H1 (cell line): ENCODE data around the gene HMCN1. TPM values are rescaled to one million over a fixed set of nuclear protein-coding genes. Genes with fewer than 3 reads are reported as not detected.

Source experiments
- CTCF ChIA-PET: fragments of 300-600 bp; sonication (Branson Sonifier 250); formaldehyde crosslinking; loops from one replicate; lab custom pipeline; 2021; ENCODE audit not compliant: partially characterized antibody; lab: Charles Lee
- POLR2A ChIA-PET: fragments of 300-600 bp; sonication (Branson Sonifier 250); formaldehyde crosslinking; loops from one replicate; lab custom pipeline; 2021; ENCODE audit warnings: inconsistent platforms; ENCODE audit not compliant: partially characterized antibody; lab: Charles Lee
- DNase-seq, 2 experiments: peaks; one replicate each; pipeline versions ENCODE4 v3.0.0 to v3.0.0-alpha.2; 2010 to 2022; ENCODE audit warnings: low spot score in 2 of 2, low read depth in 1 of 2, mixed read lengths in 1 of 2
- FAIRE-seq: peaks from 2 replicates; lab custom pipeline; 2011; peaks lifted over from hg19 to GRCh38; lab: Jason Lieb, UNC
- H2AFZ ChIP-seq: 2 replicates; pipeline ENCODE4 v1.8.1; 2012; ENCODE audit warnings: low read length, inconsistent platforms
- H2AK5ac ChIP-seq: 2 replicates; pipeline ENCODE4 v1.6.1; 2013; ENCODE audit warnings: low read depth, low read length
- H2BK120ac ChIP-seq: replicated peaks from 2 replicates; pipeline ENCODE3; 2013; ENCODE audit warnings: low read depth, low read length, inconsistent platforms
- H2BK12ac ChIP-seq: 2 replicates; pipeline ENCODE4 v1.6.1; 2013; ENCODE audit warnings: low read depth, low read length
- H2BK15ac ChIP-seq: 2 replicates; pipeline ENCODE4 v1.6.1; 2013; ENCODE audit warnings: low read length
- H2BK20ac ChIP-seq: 2 replicates; pipeline ENCODE4 v1.6.1; 2013; ENCODE audit warnings: low read length
- H2BK5ac ChIP-seq: 2 replicates; pipeline ENCODE4 v1.6.1; 2013; ENCODE audit warnings: low read depth, low read length
- H3K14ac ChIP-seq: 2 replicates; pipeline ENCODE4 v1.6.1; 2013; ENCODE audit warnings: inconsistent platforms; ENCODE audit not compliant: insufficient read length
- H3K18ac ChIP-seq: 2 replicates; pipeline ENCODE4 v1.6.1; 2013; ENCODE audit warnings: low read length; ENCODE audit errors: extremely low read depth
- H3K23ac ChIP-seq: 2 replicates; pipeline ENCODE4 v1.6.1; 2013; ENCODE audit warnings: inconsistent platforms; ENCODE audit not compliant: insufficient read length
- H3K23me2 ChIP-seq: 2 replicates; pipeline ENCODE4 v1.6.1; 2013; ENCODE audit warnings: low read depth, low read length
- H3K27ac ChIP-seq: 2 replicates; pipeline ENCODE4 v1.6.1; 2011; ENCODE audit warnings: low read depth, low read length, inconsistent platforms
- H3K27me3 ChIP-seq, 4 experiments: replicated peaks in 1 of 4; 1 replicate in 1 of 4; 2 replicates in 3 of 4; pipeline versions ENCODE4 v1.6.1 to v1.8.1; 2011 to 2013; ENCODE audit warnings: low read length in 3 of 4, mild to moderate bottlenecking in 3 of 4, inconsistent platforms in 2 of 4, mixed read lengths in 2 of 4, moderate library complexity in 1 of 4; ENCODE audit not compliant: control insufficient read depth in 3 of 4, insufficient read depth in 3 of 4; ENCODE audit errors: extremely low read depth in 1 of 4
- H3K36me3 ChIP-seq, 4 experiments: 2 replicates each; pipeline versions ENCODE4 v1.6.1 to v1.8.1; 2011 to 2013; ENCODE audit warnings: mild to moderate bottlenecking in 4 of 4, low read length in 3 of 4, moderate library complexity in 2 of 4, control low read depth in 1 of 4, inconsistent platforms in 1 of 4; ENCODE audit not compliant: insufficient read depth in 4 of 4, control insufficient read depth in 2 of 4
- H3K4ac ChIP-seq: replicated peaks from 2 replicates; pipeline ENCODE3; 2013; ENCODE audit warnings: low read length, low read depth, mixed read lengths, inconsistent platforms; ENCODE audit not compliant: insufficient read length
- H3K4me1 ChIP-seq, 4 experiments: replicated peaks in 1 of 4; 1 replicate in 1 of 4; 2 replicates in 3 of 4; pipeline versions ENCODE4 v1.6.1 to v1.8.1; 2011 to 2013; ENCODE audit warnings: low read length in 3 of 4, inconsistent platforms in 2 of 4, mixed read lengths in 1 of 4; ENCODE audit not compliant: insufficient read depth in 4 of 4, control insufficient read depth in 3 of 4
- H3K4me2 ChIP-seq, 2 experiments: 2 replicates each; pipeline versions ENCODE4 v1.6.1 to v1.8.1; 2011 to 2013; ENCODE audit warnings: low read depth in 2 of 2, low read length in 2 of 2, control low read depth in 1 of 2, inconsistent platforms in 1 of 2, mild to moderate bottlenecking in 1 of 2; ENCODE audit not compliant: insufficient read depth in 1 of 2
- H3K4me3 ChIP-seq, 4 experiments: fragments of 200-600, 300-600 bp in 1 of 4; sonication (generic), shearing (Covaris generic), sonication (Bioruptor Twin) in 1 of 4; 2 replicates each; pipeline versions ENCODE4 v1.5.1 to v1.8.1; 2011 to 2016; ENCODE audit warnings: low read length in 4 of 4, low read depth in 3 of 4, control low read depth in 2 of 4, inconsistent platforms in 2 of 4, mild to moderate bottlenecking in 2 of 4, mixed read lengths in 1 of 4, moderate library complexity in 1 of 4; ENCODE audit not compliant: insufficient read depth in 2 of 4; ENCODE audit errors: extremely low read depth in 1 of 4
- H3K56ac ChIP-seq: replicated peaks from 2 replicates; pipeline ENCODE3; 2013; ENCODE audit warnings: low read depth, mild to moderate bottlenecking, mixed read lengths, low read length, inconsistent platforms; ENCODE audit not compliant: insufficient read length
- H3K79me1 ChIP-seq: 2 replicates; pipeline ENCODE4 v1.6.1; 2013; ENCODE audit warnings: low read depth, low read length, control low read depth
- H3K79me2 ChIP-seq, 2 experiments: 2 replicates each; pipeline versions ENCODE4 v1.6.1 to v1.8.1; 2012 to 2013; ENCODE audit warnings: low read length in 2 of 2, mild to moderate bottlenecking in 2 of 2, inconsistent platforms in 1 of 2; ENCODE audit not compliant: insufficient read depth in 2 of 2, control insufficient read depth in 1 of 2
- H3K9ac ChIP-seq, 4 experiments: replicated peaks in 1 of 4; 1 replicate in 1 of 4; 2 replicates in 3 of 4; pipeline versions ENCODE4 v1.6.1 to v1.8.1; 2011 to 2013; ENCODE audit warnings: low read depth in 3 of 4, low read length in 3 of 4, control low read depth in 2 of 4, mild to moderate bottlenecking in 2 of 4, moderate library complexity in 2 of 4, inconsistent platforms in 1 of 4; ENCODE audit errors: extremely low read depth in 1 of 4
- H3K9me3 ChIP-seq, 2 experiments: 2 replicates each; pipeline versions ENCODE4 v1.6.1 to v1.8.1; 2012 to 2013; ENCODE audit warnings: mild to moderate bottlenecking in 2 of 2, moderate library complexity in 2 of 2, control low read depth in 1 of 2, inconsistent platforms in 1 of 2, low read depth in 1 of 2, low read length in 1 of 2, mixed read lengths in 1 of 2; ENCODE audit not compliant: insufficient read depth in 2 of 2
- H4K20me1 ChIP-seq, 2 experiments: replicated peaks in 1 of 2; 2 replicates each; pipeline versions ENCODE3 to v1.8.1; 2011 to 2013; ENCODE audit warnings: inconsistent platforms in 2 of 2, low read length in 2 of 2, mild to moderate bottlenecking in 1 of 2; ENCODE audit not compliant: insufficient read depth in 2 of 2, control insufficient read depth in 1 of 2
- H4K5ac ChIP-seq: 2 replicates; pipeline ENCODE4 v1.6.1; 2013; ENCODE audit warnings: low read length, low read depth, mixed read lengths, inconsistent platforms; ENCODE audit not compliant: insufficient read length
- H4K8ac ChIP-seq: 2 replicates; pipeline ENCODE4 v1.8.0; 2013; ENCODE audit warnings: mild to moderate bottlenecking, moderate library complexity, low read length, inconsistent platforms; ENCODE audit not compliant: insufficient read depth; ENCODE audit errors: extremely low read depth
- H4K91ac ChIP-seq: replicated peaks from 2 replicates; pipeline ENCODE3; 2013; ENCODE audit warnings: low read length, mixed read lengths, inconsistent platforms; ENCODE audit not compliant: insufficient read length
- JUN ChIP-seq: IDR thresholded peaks from 2 replicates; pipeline ENCODE4 v1.6.1; 2011; ENCODE audit warnings: low read depth, mild to moderate bottlenecking, improper control_type of control experiment, low read length
- JUND ChIP-seq: IDR thresholded peaks from 2 replicates; pipeline ENCODE4 v1.6.1; 2011; ENCODE audit warnings: mild to moderate bottlenecking, improper control_type of control experiment, low read length
- NANOG ChIP-seq: IDR thresholded peaks from 2 replicates; pipeline ENCODE4 v1.6.1; 2011; ENCODE audit warnings: low read length, low read depth, mild to moderate bottlenecking, inconsistent platforms; ENCODE audit not compliant: insufficient read depth, poor library complexity, severe bottlenecking
- PHF8 ChIP-seq: fragments of 200-600 bp; sonication (generic); conservative IDR thresholded peaks from 2 replicates; pipeline ENCODE4 v1.7.1; 2012; ENCODE audit warnings: low read depth, mild to moderate bottlenecking, inconsistent platforms, low read length, moderate library complexity
- WGBS, 2 experiments: shearing (Covaris generic) in 1 of 2; methylation state at CpG; one replicate each; pipeline versions ENCODE4 v1.1.6 to v1.1.7; 2013 to 2015; ENCODE audit warnings: low lambda C conversion rate in 2 of 2, mixed read lengths in 2 of 2, inconsistent platforms in 1 of 2, low coverage in 1 of 2, missing lambda C conversion rate in 1 of 2; ENCODE audit not compliant: insufficient replicate concordance in 2 of 2, insufficient coverage in 1 of 2, insufficient read length in 1 of 2; ENCODE audit errors: extremely low coverage in 1 of 2, missing lambda C conversion rate in 1 of 2; 5-methylcytosine and 5-hydroxymethylcytosine counted together
- polyA plus RNA-seq, 7 experiments: library from polyadenylated mRNA; depleted of rRNA in 3 of 7; stranded (reverse) in 5 of 7; unstranded in 2 of 7; fragments of >200 nt in 5 of 7; fragments of 200-250 nt in 2 of 7; gene quantifications; 1 replicate in 5 of 7; 2 replicates in 1 of 7; 4 replicates in 1 of 7; pipeline versions ENCODE4 v1.2.1 to v1.2.3, GENCODE V29; 2011 to 2013; ENCODE audit warnings: missing spikeins in 2 of 7, mixed read lengths in 2 of 7
- total RNA-seq: library from RNA; stranded (reverse); fragmentation: NEBNext Ultra II Directional; extraction: Animal tissue kit (Norgen Biotek cat#: 25700); gene quantifications from 2 replicates; pipeline ENCODE4 v1.2.1, GENCODE V29; 2021
- TF ChIP-seq, protein P1 (sequence below): IDR thresholded peaks from 2 replicates; pipeline ENCODE4 v1.6.1; 2011; ENCODE audit warnings: low read length, improper control_type of control experiment
- TF ChIP-seq, protein P2 (sequence below): IDR thresholded peaks from 2 replicates; pipeline ENCODE4 v1.6.1; 2011; ENCODE audit warnings: low read depth, mild to moderate bottlenecking, low read length; ENCODE audit not compliant: insufficient read depth
- TF ChIP-seq, protein P3 (sequence below): IDR thresholded peaks from 2 replicates; pipeline ENCODE4 v1.6.1; 2012; ENCODE audit warnings: inconsistent platforms
- TF ChIP-seq, protein P4 (sequence below), 3 experiments: IDR thresholded peaks; 1 replicate in 2 of 3; 2 replicates in 1 of 3; pipeline versions ENCODE4 v1.5.1 to v1.6.1; 2011; ENCODE audit warnings: low read length in 3 of 3, mild to moderate bottlenecking in 3 of 3, inconsistent platforms in 2 of 3, low read depth in 1 of 3, moderate library complexity in 1 of 3; ENCODE audit not compliant: insufficient read depth in 1 of 3; ENCODE audit errors: control extremely low read depth in 1 of 3

Gene HMCN1
- total and polyA plus RNA-seq, 2 of the 8 experiments (the other 6 are each of a cell fraction or from before 2014, with no cell fraction given): 13.8 to 14.6 TPM

DNA sequence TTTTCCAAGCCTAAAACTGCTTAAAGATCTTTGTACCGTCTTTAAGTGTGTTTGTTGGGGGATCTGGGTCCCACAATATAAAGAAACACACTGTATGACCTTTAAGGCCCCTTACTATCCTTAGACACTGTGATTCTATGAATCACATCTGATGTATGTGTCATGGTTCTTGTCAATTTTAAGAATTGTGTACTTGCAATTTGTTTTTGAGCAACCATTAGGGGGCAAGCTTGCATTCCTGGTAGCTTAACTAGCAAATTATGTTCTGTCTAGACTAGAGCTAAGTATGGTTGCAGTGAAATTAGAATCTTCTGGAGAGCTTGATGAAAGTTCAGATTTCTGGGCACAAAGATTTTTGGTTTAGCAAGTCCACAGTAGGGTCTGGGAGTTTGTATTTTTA, 421.4 kb downstream of the HMCN1 start:
- no peak for DNase-seq
- Histone ChIP-seq H2AK5ac (no peak overlapping the region), H3K4me1 (no peaks in the 10 kb centered on the region), H4K91ac (no peak overlapping the region), H3K4ac (no peak overlapping the region), H3K27ac (no peak overlapping the region), H3K79me2 (no peaks in the 10 kb centered on the region), H2BK5ac (no peak overlapping the region), H2AFZ (no peak overlapping the region), H3K4me2 (no peak overlapping the region), H3K23me2 (no peaks in the 10 kb centered on the region), H3K9me3 (no peaks in the 10 kb centered on the region), H3K56ac (no peak overlapping the region), H3K14ac (no peak overlapping the region), H3K27me3 (no peaks in the 10 kb centered on the region), H2BK120ac (no peak overlapping the region), H3K23ac (no peak overlapping the region), H4K20me1 (no peaks in the 10 kb centered on the region), H3K9ac (no peak overlapping the region), H3K4me3 (no peak overlapping the region), H2BK15ac (no peak overlapping the region), H4K8ac (no peak overlapping the region), H3K36me3 (no peaks in the 10 kb centered on the region), H3K18ac (no peak overlapping the region), H2BK12ac (no peak overlapping the region), H4K5ac (no peak overlapping the region), H3K79me1 (no peaks in the 10 kb centered on the region), H2BK20ac (no peak overlapping the region)
- no peak for FAIRE-seq
- ChIA-PET POLR2A (no interaction called here), CTCF (interaction anchor here (0.7 to 2.2 kb wide), 20 partner anchors 11 to 435 kb away, joined by 3 to 12 read pairs (median 4); no protein-coding TSS in a partner anchor)
- 78% methylated on average over 1 of the region's 1 CpG; no CpG with 5 or more reads in 1 of the 2 experiments for WGBS, 2 experiments
- TF ChIP-seq, protein P1, sequence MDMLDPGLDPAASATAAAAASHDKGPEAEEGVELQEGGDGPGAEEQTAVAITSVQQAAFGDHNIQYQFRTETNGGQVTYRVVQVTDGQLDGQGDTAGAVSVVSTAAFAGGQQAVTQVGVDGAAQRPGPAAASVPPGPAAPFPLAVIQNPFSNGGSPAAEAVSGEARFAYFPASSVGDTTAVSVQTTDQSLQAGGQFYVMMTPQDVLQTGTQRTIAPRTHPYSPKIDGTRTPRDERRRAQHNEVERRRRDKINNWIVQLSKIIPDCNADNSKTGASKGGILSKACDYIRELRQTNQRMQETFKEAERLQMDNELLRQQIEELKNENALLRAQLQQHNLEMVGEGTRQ: no peak
- no peak for TF ChIP-seq NANOG
- TF ChIP-seq, protein P2, sequence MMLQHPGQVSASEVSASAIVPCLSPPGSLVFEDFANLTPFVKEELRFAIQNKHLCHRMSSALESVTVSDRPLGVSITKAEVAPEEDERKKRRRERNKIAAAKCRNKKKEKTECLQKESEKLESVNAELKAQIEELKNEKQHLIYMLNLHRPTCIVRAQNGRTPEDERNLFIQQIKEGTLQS: no peak
- TF ChIP-seq, protein P3, sequence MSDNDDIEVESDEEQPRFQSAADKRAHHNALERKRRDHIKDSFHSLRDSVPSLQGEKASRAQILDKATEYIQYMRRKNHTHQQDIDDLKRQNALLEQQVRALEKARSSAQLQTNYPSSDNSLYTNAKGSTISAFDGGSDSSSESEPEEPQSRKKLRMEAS: no peak
- no peak for TF ChIP-seq JUN
- TF ChIP-seq PHF8: no peak
- TF ChIP-seq, protein P4, sequence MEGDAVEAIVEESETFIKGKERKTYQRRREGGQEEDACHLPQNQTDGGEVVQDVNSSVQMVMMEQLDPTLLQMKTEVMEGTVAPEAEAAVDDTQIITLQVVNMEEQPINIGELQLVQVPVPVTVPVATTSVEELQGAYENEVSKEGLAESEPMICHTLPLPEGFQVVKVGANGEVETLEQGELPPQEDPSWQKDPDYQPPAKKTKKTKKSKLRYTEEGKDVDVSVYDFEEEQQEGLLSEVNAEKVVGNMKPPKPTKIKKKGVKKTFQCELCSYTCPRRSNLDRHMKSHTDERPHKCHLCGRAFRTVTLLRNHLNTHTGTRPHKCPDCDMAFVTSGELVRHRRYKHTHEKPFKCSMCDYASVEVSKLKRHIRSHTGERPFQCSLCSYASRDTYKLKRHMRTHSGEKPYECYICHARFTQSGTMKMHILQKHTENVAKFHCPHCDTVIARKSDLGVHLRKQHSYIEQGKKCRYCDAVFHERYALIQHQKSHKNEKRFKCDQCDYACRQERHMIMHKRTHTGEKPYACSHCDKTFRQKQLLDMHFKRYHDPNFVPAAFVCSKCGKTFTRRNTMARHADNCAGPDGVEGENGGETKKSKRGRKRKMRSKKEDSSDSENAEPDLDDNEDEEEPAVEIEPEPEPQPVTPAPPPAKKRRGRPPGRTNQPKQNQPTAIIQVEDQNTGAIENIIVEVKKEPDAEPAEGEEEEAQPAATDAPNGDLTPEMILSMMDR (IDR thresholded peaks at IDR 0.05; ENCODE audit: control extremely low read depth in 1 of 3, insufficient read depth in 1 of 3, low read depth in 1 of 3, low read length in 3 of 3): peak in 1 of 3 experiments; percentile 56; a peak in 2 of 4 replicates
- TF ChIP-seq JUND: no peak
